HG03108 (cell line): Measurements from ENCODE around the gene LCLAT1.
"Not testable (repeated sequence)": the region's sequence is repeated elsewhere in the genome, so short reads cannot be mapped to it uniquely, and the experiment has no call there.

Experiments used
- ATAC-seq: cut with Tn5 transposase; IDR thresholded peaks from one replicate; pipeline ENCODE4 v1.9.1; 2021; ENCODE audit warnings: moderate library complexity; ENCODE audit not compliant: unreplicated experiment

LCLAT1 gene

GRCh38 chr2:30513649-30514048 is 66.6 kb downstream of the LCLAT1 start:
- not testable (repeated sequence) for ATAC-seq

- no peak for ATAC-seq
These were observed 67.2 kb downstream of the LCLAT1 start for GRCh38 chr2:30514134-30514847.

- ATAC-seq = no peak
These were observed 67.9 kb downstream of the LCLAT1 start for GRCh38 chr2:30514848-30515435.

GRCh38 chr2:30516166-30516565 is 69.1 kb downstream of the LCLAT1 start:
- no peak for ATAC-seq

GRCh38 chr2:30519796-30520195 is 72.8 kb downstream of the LCLAT1 start:
- no peak for ATAC-seq

- ATAC-seq = no peak
These were observed 75.4 kb downstream of the LCLAT1 start for GRCh38 chr2:30522421-30522820.

GRCh38 chr2:30527411-30527810 is 80.4 kb downstream of the LCLAT1 start:
- ATAC-seq = no peak

GRCh38 chr2:30527859-30528258 is 80.8 kb downstream of the LCLAT1 start:
- no peak for ATAC-seq

- no peak for ATAC-seq
These were observed 83.3 kb downstream of the LCLAT1 start for GRCh38 chr2:30530346-30530745.

- no peak for ATAC-seq
These were observed 94.6 kb downstream of the LCLAT1 start for GRCh38 chr2:30541680-30542079.

- ATAC-seq = no peak
These were observed 98.8 kb downstream of the LCLAT1 start for GRCh38 chr2:30545875-30546274.

- ATAC-seq = no peak
These were observed 101.3 kb downstream of the LCLAT1 start for GRCh38 chr2:30548386-30548785.

GRCh38 chr2:30549096-30549495 is 102.0 kb downstream of the LCLAT1 start:
- no peak for ATAC-seq

GRCh38 chr2:30559544-30560275 is 112.7 kb downstream of the LCLAT1 start:
- ATAC-seq = no peak

GRCh38 chr2:30561349-30561748 is 114.3 kb downstream of the LCLAT1 start:
- ATAC-seq = no peak

GRCh38 chr2:30565851-30566358 is 118.9 kb downstream of the LCLAT1 start:
- no peak for ATAC-seq

GRCh38 chr2:30566631-30567030 is 119.6 kb downstream of the LCLAT1 start:
- ATAC-seq = no peak

- no peak for ATAC-seq
These were observed 120.3 kb downstream of the LCLAT1 start for GRCh38 chr2:30567317-30567716.

GRCh38 chr2:30569946-30570345 is 122.9 kb downstream of the LCLAT1 start:
- no peak for ATAC-seq

GRCh38 chr2:30577151-30577550 is 130.1 kb downstream of the LCLAT1 start:
- ATAC-seq = no peak

- ATAC-seq = no peak
These were observed 133.3 kb downstream of the LCLAT1 start for GRCh38 chr2:30580391-30580790.

GRCh38 chr2:30582521-30582920 is 135.5 kb downstream of the LCLAT1 start:
- ATAC-seq = no peak
